Panc1 (cell line): Measurements from ENCODE around the gene ASB7. TPM values are rescaled to one million over a fixed set of nuclear protein-coding genes. Genes with fewer than 3 reads are reported as not detected.

Experiments
- ATAC-seq: fragments of 200-7000 bp; cut with Tn5 transposase; 2 replicates; pipeline ENCODE4 v1.9.1; 2020; ENCODE audit warnings: mild to moderate bottlenecking, moderate library complexity
- BruUV-seq: library from RNA; stranded (reverse); fragments of 400-500 nt; replicated peaks from 2 replicates; lab custom pipeline; 2021; lab: Mats Ljungman, UMichigan
- CTCF ChIA-PET: fragments of 300-600 bp; sonication (Branson Sonifier 250); formaldehyde crosslinking; loops from one replicate; lab custom pipeline; 2022; ENCODE audit warnings: antibody characterized with exemption; lab: Charles Lee
- POLR2A ChIA-PET: fragments of 300-600 bp; sonication (Branson Sonifier 250); formaldehyde crosslinking; loops from one replicate; lab custom pipeline; 2022; ENCODE audit warnings: antibody characterized with exemption; lab: Charles Lee
- DNase-seq: peaks from one replicate; pipeline ENCODE4 v3.0.0-alpha.2; 2010; ENCODE audit warnings: low read depth, low spot score
- H3K27ac ChIP-seq: 2 replicates; pipeline ENCODE4 v1.5.1; 2011; ENCODE audit warnings: mild to moderate bottlenecking, low read length, inconsistent platforms
- H3K27me3 ChIP-seq: fragments of 200-500 bp; sonication (Bioruptor generic); 2 replicates; pipeline ENCODE4 v1.6.0; 2014; ENCODE audit warnings: low read length, inconsistent platforms; ENCODE audit not compliant: control insufficient read depth, insufficient read depth
- H3K36me3 ChIP-seq: fragments of 200-500 bp; sonication (Bioruptor generic); 2 replicates; pipeline ENCODE4 v1.5.1; 2014; ENCODE audit warnings: inconsistent platforms, mild to moderate bottlenecking, low read length, moderate library complexity; ENCODE audit not compliant: control insufficient read depth, insufficient read depth
- H3K4me1 ChIP-seq: 2 replicates; pipeline ENCODE4 v1.5.1; 2011; ENCODE audit warnings: inconsistent platforms, mild to moderate bottlenecking, low read length, moderate library complexity; ENCODE audit not compliant: control insufficient read depth, insufficient read depth
- H3K4me3 ChIP-seq, 2 experiments: 2 replicates each; pipeline ENCODE4 v1.5.1; 2011 to 2012; ENCODE audit warnings: low read depth in 2 of 2, low read length in 2 of 2, mild to moderate bottlenecking in 2 of 2, inconsistent platforms in 1 of 2, moderate library complexity in 1 of 2
- H3K9me3 ChIP-seq: fragments of 200-500 bp; sonication (Bioruptor generic); 2 replicates; pipeline ENCODE4 v1.5.1; 2014; ENCODE audit warnings: low read depth, mild to moderate bottlenecking, inconsistent platforms, low read length, moderate library complexity; ENCODE audit not compliant: control insufficient read depth, insufficient read depth
- CTCF ChIP-seq: fragments of 450-650 bp; IDR thresholded peaks from 2 replicates; pipeline ENCODE4 v1.5.1; 2017; ENCODE audit warnings: mild to moderate bottlenecking
- POLR2AphosphoS5 ChIP-seq: IDR thresholded peaks from 2 replicates; pipeline ENCODE4 v1.6.1; 2012; ENCODE audit warnings: mild to moderate bottlenecking, low read depth, low read length, moderate library complexity
- REST ChIP-seq, 2 experiments: IDR thresholded peaks; 2 replicates each; pipeline ENCODE4 v1.6.1; 2011 to 2012; ENCODE audit warnings: low read depth in 2 of 2, control low read depth in 1 of 2, low read length in 1 of 2, mild to moderate bottlenecking in 1 of 2, moderate library complexity in 1 of 2; ENCODE audit not compliant: insufficient read depth in 1 of 2
- SIN3A ChIP-seq: IDR thresholded peaks from 2 replicates; pipeline ENCODE4 v1.6.1; 2012; ENCODE audit warnings: low read depth, mild to moderate bottlenecking, low read length, moderate library complexity, borderline replicate concordance; ENCODE audit not compliant: insufficient read depth
- TCF7L2 ChIP-seq: IDR thresholded peaks from 2 replicates; pipeline ENCODE4 v1.6.1; 2011; ENCODE audit warnings: mild to moderate bottlenecking, low read depth, low read length, inconsistent platforms
- in situ Hi-C: cut with HindIII; loops from 2 replicates; pipeline ENCODE4 v1.10.0; 2016; ENCODE audit warnings: low sequenced_read_pairs, low pct_unique_long_range_greater_than_20kb
- intact Hi-C: fragments of 100-400 bp; cut with micrococcal nuclease; formaldehyde crosslinking; loops from one replicate; pipeline ENCODE4 v1.10.0; 2022; ENCODE audit not compliant: unreplicated experiment
- total RNA-seq: library from RNA; stranded (reverse); gene quantifications from one replicate; pipeline ENCODE4 v1.2.1, GENCODE V29; 2021; ENCODE audit not compliant: unreplicated experiment

Gene ASB7
- total RNA-seq, 1 experiment from 2014 or later, result 18.1 TPM

GRCh38 chr15:100597862-100598261, 4.5 kb upstream of the ASB7 start:
- Histone ChIP-seq H3K36me3 (peaks cover 5% of the 10 kb centered on the region; the same call in 1 of the 2 replicates), H3K4me1 (peaks cover 9% of the 10 kb centered on the region), H3K27me3 (no peaks in the 10 kb centered on the region), H3K4me3 (no peak overlapping the region), H3K9me3 (no peaks in the 10 kb centered on the region), H3K27ac (no peak overlapping the region)
- intact Hi-C loops (loop anchor here (10.0 kb wide), 1 partner anchor 253 kb away; the partner anchor contains the start of gene ADAMTS17), in situ Hi-C loops (no loop called here)
- DNase-seq (no peak), ATAC-seq (no peak)
- ChIA-PET CTCF (no interaction called here), POLR2A (no interaction called here)
- TF ChIP-seq CTCF, result no peak
- no peak for TF ChIP-seq TCF7L2
- TF ChIP-seq SIN3A, result no peak
- TF ChIP-seq POLR2AphosphoS5, result no peak
- no peak for TF ChIP-seq REST (IDR thresholded peaks at IDR 0.05; ENCODE audit: insufficient read depth in 1 of 2, low read depth in 2 of 2, low read length in 1 of 2)
- no TSS peak for BruUV-seq

GRCh38 chr15:100598655-100599054, 3.7 kb upstream of the ASB7 start:
- Histone ChIP-seq H3K4me3 (no peak overlapping the region), H3K27ac (no peak overlapping the region), H3K27me3 (no peaks in the 10 kb centered on the region), H3K36me3 (peaks cover 5% of the 10 kb centered on the region), H3K4me1 (peaks cover 13% of the 10 kb centered on the region), H3K9me3 (no peaks in the 10 kb centered on the region)
- no peak for TF ChIP-seq POLR2AphosphoS5
- TF ChIP-seq CTCF, result no peak
- no peak for TF ChIP-seq TCF7L2
- TF ChIP-seq SIN3A, result no peak
- in situ Hi-C loops (no loop called here), intact Hi-C loops (loop anchor here (10.0 kb wide), 1 partner anchor 254 kb away; the partner anchor contains the start of gene ADAMTS17)
- ChIA-PET POLR2A (no interaction called here), CTCF (no interaction called here)
- no peak for DNase-seq
- no peak for ATAC-seq
- no TSS peak for BruUV-seq
